ENCODE results near the gene THTPA. TPM values are rescaled to one million over a fixed set of nuclear protein-coding genes. Genes with fewer than 3 reads are reported as not detected.

THTPA gene, protein sequence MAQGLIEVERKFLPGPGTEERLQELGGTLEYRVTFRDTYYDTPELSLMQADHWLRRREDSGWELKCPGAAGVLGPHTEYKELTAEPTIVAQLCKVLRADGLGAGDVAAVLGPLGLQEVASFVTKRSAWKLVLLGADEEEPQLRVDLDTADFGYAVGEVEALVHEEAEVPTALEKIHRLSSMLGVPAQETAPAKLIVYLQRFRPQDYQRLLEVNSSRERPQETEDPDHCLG
- 12.8 and 18.7 TPM in 2 replicates for total RNA-seq

DNA sequence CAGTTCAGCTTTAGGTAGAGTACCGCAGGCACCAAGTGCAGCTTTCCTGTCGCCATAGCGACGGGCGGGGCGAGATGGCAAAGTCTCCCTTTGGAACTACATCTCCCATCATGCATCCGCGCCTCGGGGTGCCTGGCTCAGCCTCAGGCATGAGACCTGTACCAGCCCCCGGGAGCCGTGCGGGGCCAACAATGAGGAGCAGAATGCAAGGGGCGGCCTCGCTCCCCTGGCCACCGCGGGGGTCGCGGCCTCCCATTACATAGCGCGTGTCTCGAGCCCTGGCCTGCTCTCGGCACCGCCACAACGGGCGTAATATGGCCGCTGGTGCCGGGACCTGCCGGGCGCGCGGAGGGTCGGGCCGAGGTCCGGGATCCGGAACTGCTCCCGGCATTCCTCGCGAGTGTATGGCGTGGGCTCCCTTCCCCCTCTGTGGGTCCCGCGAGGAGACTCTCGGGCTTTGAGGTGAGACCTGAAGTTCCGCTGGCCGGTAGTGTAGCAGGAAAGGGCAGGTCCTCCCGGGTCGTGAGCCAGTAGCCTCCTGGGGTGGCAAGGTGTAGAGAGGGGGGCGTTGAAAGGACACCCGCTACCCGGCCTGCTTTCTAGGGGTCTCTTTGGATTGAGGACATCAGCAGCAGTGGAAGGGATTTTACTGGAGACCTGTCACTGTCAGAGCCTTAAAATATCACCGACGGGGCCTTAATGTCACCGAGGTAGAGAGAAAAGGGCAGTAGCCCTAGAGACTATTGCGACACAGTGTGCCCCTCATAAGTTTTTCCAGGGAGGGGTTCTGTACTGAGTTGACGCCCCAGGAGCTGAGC lies at the start of gene THTPA:
Gene THTPA (plus strand): TSS at position 390 of the 818 bp plus-strand sequence. CDS start 487 bp downstream, outside the sequence.

GRCh38 chr14:23551266-23552028 lies 4.6 kb upstream of the THTPA start, which contains the start of gene ZFHX2:
TSS of gene ZFHX2 (minus strand) at chr14:23551765. CDS start at chr14:23535325, 16,440 bp downstream.

GRCh38 chr14:23567186-23568020 lies 11.3 kb downstream of the THTPA start, which contains the start of gene AP1G2:
TSS of gene AP1G2 (minus strand) at chr14:23567791. CDS start at chr14:23567314, 477 bp downstream.

DNA sequence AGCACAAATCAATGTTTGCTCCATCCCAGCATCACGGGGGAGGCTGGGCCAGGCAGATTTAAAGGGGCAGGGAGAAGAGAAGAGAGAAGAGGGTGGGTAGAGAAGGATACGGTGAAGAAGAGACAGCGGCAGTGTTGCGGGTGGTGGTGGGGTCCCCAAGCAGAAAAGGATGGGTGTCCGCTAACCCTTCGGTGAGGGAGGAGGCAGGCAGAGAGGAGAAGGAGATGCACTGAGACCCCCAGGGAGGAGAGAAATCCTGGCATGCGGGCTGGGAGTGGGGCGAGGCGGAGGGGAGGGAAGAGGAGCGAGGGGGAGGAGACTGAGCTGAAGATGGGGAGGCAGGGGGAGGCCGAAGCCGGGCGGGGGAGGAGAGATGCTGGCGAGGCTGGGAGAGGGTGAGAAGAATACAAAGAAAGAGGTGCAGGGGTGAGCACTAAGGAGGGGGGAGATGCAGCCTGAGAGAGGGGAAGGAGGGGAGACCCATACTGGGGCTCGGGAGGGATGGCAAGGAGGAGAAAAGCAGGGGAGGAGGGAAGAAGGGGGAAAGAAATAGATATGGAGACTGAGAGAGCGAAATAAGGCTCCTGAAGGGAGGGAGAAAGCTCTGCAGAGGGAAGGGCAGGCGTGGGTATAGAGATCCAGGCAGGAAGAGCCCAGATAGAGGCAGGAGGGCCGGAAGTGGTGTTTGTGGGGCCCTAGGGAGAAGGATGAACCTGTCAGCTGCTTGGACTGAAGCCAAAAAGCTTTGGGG lies 22.7 kb downstream of the THTPA start, which contains the start of gene JPH4:
Gene JPH4 (minus strand): TSS at position 231 of the 751 bp plus-strand sequence. CDS start 1,337 bp downstream, outside the sequence.

Other genes starting within 250 kb of the THTPA start
- 10.2 and 11.8 TPM in 2 replicates for gene BCL2L2, start 249.4 kb upstream of the THTPA start, total RNA-seq
- gene PABPN1, start 234.8 kb upstream of the THTPA start, total RNA-seq: 31.1 and 35.1 TPM in 2 replicates
- 26.1 and 33.0 TPM in 2 replicates for gene SLC22A17, start 203.4 kb upstream of the THTPA start, total RNA-seq
- gene EFS, start 191.1 kb upstream of the THTPA start, total RNA-seq: 6.7 and 8.9 TPM in 2 replicates
- gene IL25, start 183.5 kb upstream of the THTPA start, total RNA-seq: not detected in 2 replicates
- not detected in 2 replicates for gene CMTM5, start 179.2 kb upstream of the THTPA start, total RNA-seq
- gene MYH6, start 148.0 kb upstream of the THTPA start, total RNA-seq: not detected in 2 replicates
- not detected in 2 replicates for gene MYH7, start 120.6 kb upstream of the THTPA start, total RNA-seq
- 18.8 and 30.0 TPM in 2 replicates for gene NGDN, start 86.6 kb upstream of the THTPA start, total RNA-seq
- gene ZFHX2, start 4.5 kb upstream of the THTPA start, total RNA-seq: 0.44 TPM in 1 of 2 replicates, not detected in the other
- gene AP1G2, start 11.5 kb downstream of the THTPA start, total RNA-seq: 10.6 and 22.3 TPM in 2 replicates
- not detected in 2 replicates for gene JPH4, start 22.5 kb downstream of the THTPA start, total RNA-seq
- gene DHRS2, start 80.1 kb downstream of the THTPA start, total RNA-seq: 1.7 TPM in 1 of 2 replicates, not detected in the other

Measured in cardiac ventricle fibroblast (primary cell).